Measurements from ENCODE around the gene RPL13A.
A peak's percentile ranks its signal among the peaks of the same experiment; 100 is the strongest.

The RPL13A gene

GRCh38 chr19:49468746-49469447, 18.5 kb upstream of the RPL13A start:
- no peaks in the 10 kb centered on the region for H3K79me2 ChIP-seq (ENCODE audit: low read length)
- no peak overlapping the region for H3K4me2 ChIP-seq (ENCODE audit: low read depth, low read length)
- H3F3A ChIP-seq (ENCODE audit: insufficient read depth, low read length) = 0 out of 2 replicates have a peak, but pooled peaks cover 5% of the 10 kb centered on the region
- no peaks in the 10 kb centered on the region for H3K27me3 ChIP-seq (replicated peaks; ENCODE audit: insufficient read depth, low read length)
- H3K4me3 ChIP-seq (ENCODE audit: low read length) = no peak overlapping the region
- H3K36me3 ChIP-seq (replicated peaks; ENCODE audit: insufficient read depth, low read length) = no peaks in the 10 kb centered on the region
- H3K27ac ChIP-seq (ENCODE audit: low read length) = peak overlapping the region; percentile 67; the same call in 1 of the 2 replicates
- TF ChIP-seq EZH2phosphoT487 (IDR thresholded peaks at IDR 0.05; ENCODE audit: low read length) (no peak), CTCF (IDR thresholded peaks at IDR 0.05; ENCODE audit: low read length) (no peak), EZH2 (optimal IDR thresholded peaks at IDR 0.05; ENCODE audit: low read depth, low read length) (no peak)
- no peaks in the 10 kb centered on the region for H3K9me3 ChIP-seq (replicated peaks; ENCODE audit: insufficient read depth, low read length)
- peaks cover 15% of the 10 kb centered on the region for H3K4me1 ChIP-seq (ENCODE audit: low read length)
- no peak overlapping the region for H3K9ac ChIP-seq (ENCODE audit: low read length)
- H2AFZ ChIP-seq (ENCODE audit: low read length) = no peak overlapping the region
- DNase-seq = peak; percentile 94
- no peaks in the 10 kb centered on the region for H4K20me1 ChIP-seq (ENCODE audit: insufficient read depth, low read length)
- H3K9me2 ChIP-seq (replicated peaks; ENCODE audit: insufficient read depth, low read length) = no peaks in the 10 kb centered on the region

- Histone ChIP-seq H3K4me2 (ENCODE audit: low read depth, low read length) (no peak overlapping the region), H4K20me1 (ENCODE audit: insufficient read depth, low read length) (no peaks in the 10 kb centered on the region), H3K36me3 (replicated peaks; ENCODE audit: insufficient read depth, low read length) (no peaks in the 10 kb centered on the region), H3K9me3 (replicated peaks; ENCODE audit: insufficient read depth, low read length) (no peaks in the 10 kb centered on the region), H2AFZ (ENCODE audit: low read length) (no peak overlapping the region), H3K79me2 (ENCODE audit: low read length) (peaks cover 4% of the 10 kb centered on the region), H3K4me1 (ENCODE audit: low read length) (peaks cover 15% of the 10 kb centered on the region), H3K9ac (ENCODE audit: low read length) (no peak overlapping the region), H3K9me2 (replicated peaks; ENCODE audit: insufficient read depth, low read length) (no peaks in the 10 kb centered on the region), H3K27ac (ENCODE audit: low read length) (peak overlapping the region; percentile 21; the same call in 1 of the 2 replicates), H3F3A (ENCODE audit: insufficient read depth, low read length) (0 out of 2 replicates have a peak, but pooled peaks cover 5% of the 10 kb centered on the region), H3K4me3 (ENCODE audit: low read length) (no peak overlapping the region), H3K27me3 (replicated peaks; ENCODE audit: insufficient read depth, low read length) (no peaks in the 10 kb centered on the region)
- peak; percentile 43 for DNase-seq
- TF ChIP-seq CTCF (IDR thresholded peaks at IDR 0.05; ENCODE audit: low read length) (peak; percentile 35), EZH2 (optimal IDR thresholded peaks at IDR 0.05; ENCODE audit: low read depth, low read length) (no peak)
Measured at GRCh38 chr19:49469828-49470614, 17.4 kb upstream of the RPL13A start.

- H3K4me2 ChIP-seq (ENCODE audit: low read depth, low read length) = no peak overlapping the region
- H3K9me2 ChIP-seq (replicated peaks; ENCODE audit: insufficient read depth, low read length) = no peaks in the 10 kb centered on the region
- H3K9me3 ChIP-seq (replicated peaks; ENCODE audit: insufficient read depth, low read length) = no peaks in the 10 kb centered on the region
- H3K36me3 ChIP-seq (replicated peaks; ENCODE audit: insufficient read depth, low read length) = no peaks in the 10 kb centered on the region
- H3F3A ChIP-seq (ENCODE audit: insufficient read depth, low read length) = 0 out of 2 replicates have a peak, but pooled peaks cover 5% of the 10 kb centered on the region
- H3K4me3 ChIP-seq (ENCODE audit: low read length) = no peak overlapping the region
- H4K20me1 ChIP-seq (ENCODE audit: insufficient read depth, low read length) = no peaks in the 10 kb centered on the region
- H3K79me2 ChIP-seq (ENCODE audit: low read length) = peaks cover 4% of the 10 kb centered on the region
- TF ChIP-seq CTCF (IDR thresholded peaks at IDR 0.05; ENCODE audit: low read length) (no peak), EZH2 (optimal IDR thresholded peaks at IDR 0.05; ENCODE audit: low read depth, low read length) (no peak), EZH2phosphoT487 (IDR thresholded peaks at IDR 0.05; ENCODE audit: low read length) (no peak)
- H3K27ac ChIP-seq (ENCODE audit: low read length) = no peak overlapping the region
- no peak for DNase-seq
- H2AFZ ChIP-seq (ENCODE audit: low read length) = no peak overlapping the region
- H3K9ac ChIP-seq (ENCODE audit: low read length) = no peak overlapping the region
- H3K4me1 ChIP-seq (ENCODE audit: low read length) = peaks cover 15% of the 10 kb centered on the region
- H3K27me3 ChIP-seq (replicated peaks; ENCODE audit: insufficient read depth, low read length) = no peaks in the 10 kb centered on the region
Measured at GRCh38 chr19:49470615-49470978, 16.8 kb upstream of the RPL13A start.
